Neutrophil (primary cell): ENCODE results near the gene ZNF185.

Source experiments
- H3K27ac ChIP-seq: fragments of 200-600 bp; sonication (generic); 2 replicates; pipeline ENCODE4 v1.5.1; 2016; ENCODE audit warnings: mild to moderate bottlenecking, moderate library complexity
- H3K27me3 ChIP-seq: fragments of 200-600 bp; sonication (generic); 2 replicates; pipeline ENCODE4 v1.6.0; 2016; ENCODE audit warnings: mild to moderate bottlenecking
- H3K36me3 ChIP-seq: fragments of 200-600 bp; sonication (generic); 2 replicates; pipeline ENCODE4 v1.5.1; 2017
- H3K4me1 ChIP-seq, 2 experiments: fragments of 200-600 bp in 1 of 2; sonication (generic) in 1 of 2; 1 replicate in 1 of 2; 2 replicates in 1 of 2; pipeline versions ENCODE4 v1.5.1 to v1.6.1; 2013 to 2016; ENCODE audit warnings: low read depth in 1 of 2, low read length in 1 of 2, mild to moderate bottlenecking in 1 of 2, moderate library complexity in 1 of 2; ENCODE audit not compliant: control insufficient read depth in 1 of 2, insufficient read depth in 1 of 2
- H3K4me3 ChIP-seq, 2 experiments: fragments of 200-600 bp in 1 of 2; sonication (generic) in 1 of 2; 1 replicate in 1 of 2; 2 replicates in 1 of 2; pipeline ENCODE4 v1.5.1; 2013 to 2016; ENCODE audit warnings: low read depth in 1 of 2, low read length in 1 of 2, mild to moderate bottlenecking in 1 of 2, moderate library complexity in 1 of 2
- H3K9me3 ChIP-seq: fragments of 200-600 bp; sonication (generic); 2 replicates; pipeline ENCODE4 v1.5.1; 2016
- CTCF ChIP-seq: fragments of 200-600 bp; sonication (generic); IDR thresholded peaks from 2 replicates; pipeline ENCODE4 v1.5.1; 2016; ENCODE audit warnings: antibody characterized with exemption

Gene ZNF185

DNA sequence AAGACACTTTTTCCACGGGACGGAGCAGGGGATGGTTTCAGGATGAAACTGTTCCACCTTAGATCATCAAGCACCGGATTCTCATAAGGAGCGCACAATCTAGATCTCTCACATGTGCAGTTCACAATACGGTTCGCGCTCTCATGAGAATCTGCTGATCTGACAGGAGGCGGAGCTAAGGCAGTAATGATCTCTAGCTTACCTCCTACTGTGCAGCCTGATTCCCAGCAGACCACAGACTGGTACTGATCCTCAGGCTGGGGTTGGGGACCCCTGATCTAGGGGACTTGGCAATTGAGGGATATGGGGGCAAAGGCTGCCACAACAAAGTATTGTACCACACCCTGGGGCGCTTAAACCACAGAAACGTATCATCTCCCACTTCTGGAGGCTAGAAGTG, 25.7 kb downstream of the ZNF185 start:
- Histone ChIP-seq H3K27ac (no peak overlapping the region), H3K27me3 (no peaks in the 10 kb centered on the region), H3K9me3 (no peaks in the 10 kb centered on the region), H3K4me1 (peaks cover 0 to 3% of the 10 kb centered on the region in 2 experiments), H3K4me3 (no peak overlapping the region), H3K36me3 (no peaks in the 10 kb centered on the region)
- no peak for TF ChIP-seq CTCF

DNA sequence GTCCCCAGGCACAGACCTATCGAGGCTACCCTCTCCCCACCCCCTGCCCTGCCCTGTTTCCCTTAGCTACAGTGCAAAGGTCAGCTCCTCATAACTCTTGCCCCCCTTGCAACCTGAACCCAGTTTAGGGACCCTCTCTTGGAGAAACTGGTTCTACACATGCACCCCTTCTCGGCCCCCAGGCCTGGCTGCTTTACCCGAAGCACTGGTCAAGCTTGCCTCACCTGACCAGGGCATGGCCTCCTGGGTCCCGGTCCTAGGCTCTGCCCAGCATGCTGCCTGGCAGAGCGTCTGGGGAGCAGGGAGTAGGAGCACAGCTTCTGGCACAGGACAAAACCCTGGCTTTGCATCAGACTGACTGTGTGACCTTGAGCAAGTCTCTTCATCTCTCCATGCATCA, 28.0 kb downstream of the ZNF185 start:
- H3K4me1 ChIP-seq = no peaks in the 10 kb centered on the region
- H3K36me3 ChIP-seq = no peaks in the 10 kb centered on the region
- H3K4me3 ChIP-seq = no peak overlapping the region
- H3K9me3 ChIP-seq = no peaks in the 10 kb centered on the region
- H3K27ac ChIP-seq = no peak overlapping the region
- no peak for TF ChIP-seq CTCF
- no peaks in the 10 kb centered on the region for H3K27me3 ChIP-seq

DNA sequence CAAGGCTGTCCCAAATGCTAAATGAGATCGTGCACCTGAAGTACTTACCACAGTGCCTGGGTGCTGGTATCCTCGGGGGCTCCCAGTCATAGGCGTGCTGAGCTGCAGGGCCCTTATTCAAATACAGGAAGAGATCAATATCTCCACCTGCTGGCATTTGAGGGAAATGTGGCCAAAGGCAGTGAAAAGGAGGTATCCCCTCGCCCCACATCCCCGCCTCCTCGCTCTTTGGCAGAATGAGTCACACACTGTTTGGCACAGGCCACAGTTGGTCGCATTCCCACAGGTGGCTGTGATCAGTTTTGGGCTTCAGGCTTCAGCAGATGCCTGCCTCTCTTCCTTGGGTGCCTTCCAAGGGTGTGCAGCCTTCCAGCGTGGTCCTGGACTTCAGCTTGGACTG, 28.4 kb downstream of the ZNF185 start:
- Histone ChIP-seq H3K27ac (no peak overlapping the region), H3K4me3 (no peak overlapping the region), H3K27me3 (no peaks in the 10 kb centered on the region), H3K9me3 (no peaks in the 10 kb centered on the region), H3K4me1 (no peaks in the 10 kb centered on the region), H3K36me3 (no peaks in the 10 kb centered on the region)
- TF ChIP-seq CTCF = peak; percentile 7

DNA sequence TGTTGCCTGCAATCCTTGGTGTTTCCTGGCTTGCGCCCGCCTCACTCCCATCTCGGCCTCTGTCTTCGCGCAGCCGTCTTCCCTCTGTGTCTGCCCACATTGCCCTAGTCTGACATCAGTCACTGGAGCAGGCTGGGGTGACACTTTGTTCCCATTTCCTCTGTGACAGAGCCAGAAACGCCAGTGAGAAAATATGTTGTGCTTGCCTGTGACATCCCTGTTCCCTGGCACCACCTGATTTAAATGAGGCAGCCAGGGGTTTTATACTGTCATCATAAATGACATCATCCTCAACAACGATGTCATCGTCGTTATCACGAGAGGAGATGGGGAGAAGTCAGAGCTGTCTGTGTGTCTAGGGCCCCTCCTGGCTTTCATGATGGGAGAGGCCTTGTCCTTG, 29.1 kb downstream of the ZNF185 start:
- Histone ChIP-seq H3K27ac (no peak overlapping the region), H3K36me3 (peaks cover 5% of the 10 kb centered on the region), H3K4me1 (no peaks in the 10 kb centered on the region), H3K27me3 (no peaks in the 10 kb centered on the region), H3K4me3 (no peak overlapping the region), H3K9me3 (no peaks in the 10 kb centered on the region)
- no peak for TF ChIP-seq CTCF

DNA sequence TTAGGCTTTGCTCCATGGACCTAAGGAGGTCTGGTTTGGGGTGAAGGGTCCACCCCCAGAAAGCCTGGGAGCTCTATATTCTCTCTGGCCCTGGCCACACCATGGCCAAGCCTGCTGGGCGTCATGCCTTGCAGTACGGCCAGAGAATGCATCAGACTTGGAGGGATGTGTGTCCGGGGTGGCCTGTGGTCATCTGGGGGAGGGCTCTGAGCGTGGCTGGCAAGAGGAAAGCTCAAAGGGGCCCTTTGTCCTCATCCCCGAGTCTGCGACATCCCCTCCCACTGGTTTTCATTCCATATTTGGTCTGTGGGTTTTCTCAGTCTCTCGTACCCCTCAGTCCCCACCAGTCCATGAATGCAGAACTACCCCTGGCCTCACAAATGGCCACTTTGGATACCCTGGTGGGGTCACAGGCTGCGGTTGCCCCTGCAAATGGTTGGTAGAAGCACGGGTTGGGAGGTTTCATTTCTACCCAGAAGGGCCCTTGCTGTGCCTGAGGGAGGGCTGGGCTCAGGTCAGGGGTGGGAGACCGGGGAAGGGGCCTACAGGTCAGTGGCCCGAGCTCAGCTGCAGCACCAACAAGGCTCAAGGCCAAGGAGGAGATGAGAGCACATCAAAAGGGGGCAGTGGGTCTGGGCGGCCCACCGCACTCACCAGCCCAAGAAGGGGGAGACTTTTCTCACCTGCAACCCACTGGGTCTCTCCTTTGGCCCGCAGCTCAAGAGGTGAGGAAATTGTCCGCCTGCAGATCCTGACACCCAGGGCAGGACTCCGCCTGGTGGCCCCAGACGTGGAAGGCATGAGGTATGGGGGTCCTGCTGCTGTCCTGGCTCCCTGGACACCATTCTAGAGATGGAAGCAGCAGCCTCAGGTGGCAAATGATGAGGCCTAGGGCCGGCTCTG, 30.2 kb downstream of the ZNF185 start:
- H3K9me3 ChIP-seq = no peaks in the 10 kb centered on the region
- H3K4me1 ChIP-seq = no peaks in the 10 kb centered on the region
- peaks cover 17% of the 10 kb centered on the region for H3K36me3 ChIP-seq
- H3K4me3 ChIP-seq = no peak overlapping the region
- no peak overlapping the region for H3K27ac ChIP-seq
- TF ChIP-seq CTCF = no peak
- H3K27me3 ChIP-seq = no peaks in the 10 kb centered on the region
